ENCODE results near the gene RABGAP1L. TPM values are rescaled to one million over a fixed set of nuclear protein-coding genes. Genes with fewer than 3 reads are reported as not detected.
"Not testable (repeated sequence)": the region's sequence is repeated elsewhere in the genome, so short reads cannot be mapped to it uniquely, and the experiment has no call there.

The RABGAP1L gene
- total RNA-seq, 4 donors from 2014 or later, result 70.5 to 100 (median 92.6) TPM

DNA sequence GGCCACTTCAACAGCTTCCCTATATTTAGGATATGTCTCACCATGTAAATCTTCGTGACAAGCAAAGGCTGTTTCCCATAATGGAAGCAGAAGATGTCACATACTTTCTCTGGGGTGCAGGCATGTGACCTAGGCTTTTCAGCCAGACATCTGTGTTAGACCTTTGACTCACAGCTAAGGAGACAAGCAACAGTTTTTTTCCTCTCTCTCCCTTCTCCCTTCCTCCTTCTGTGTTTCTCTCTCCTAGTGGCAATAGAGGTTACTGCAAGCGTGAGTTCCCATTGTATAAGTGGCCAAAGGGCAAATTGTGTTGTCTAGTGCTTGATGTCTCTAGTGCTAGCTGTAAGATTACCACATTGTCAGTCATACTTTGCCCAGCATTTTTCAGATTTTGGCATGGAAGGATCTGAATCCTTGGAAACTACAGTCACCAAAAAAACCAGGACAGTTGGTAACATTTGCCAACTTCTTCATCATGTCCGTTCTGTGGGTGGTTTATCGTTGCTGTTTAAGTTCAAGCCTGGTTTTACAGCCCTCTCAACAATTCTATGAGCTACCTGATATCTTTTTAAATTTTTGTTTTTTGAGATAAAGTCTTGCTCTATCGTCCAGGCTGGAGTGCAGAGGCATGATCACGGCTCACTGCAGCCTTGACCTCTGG lies 44.4 kb upstream of the RABGAP1L start:
- Histone ChIP-seq H3K27me3 (no peaks in the 10 kb centered on the region), H3K4me1 (peaks cover 16 to 22% of the 10 kb centered on the region in 2 donors), H3K9me3 (no peaks in the 10 kb centered on the region), H3K4me3 (replicated peaks in 1 of 3) (no peak overlapping the region), H3K36me3 (no peaks in the 10 kb centered on the region), H3K27ac (no peak overlapping the region)
- intact Hi-C loops (cut with DNase I), result no loop called here
- no peak for DNase-seq
- WGBS, 2 donors, result 80 to 84% methylated on average over 6 of the region's 6 CpGs
- TF ChIP-seq POLR2A (IDR thresholded peaks at IDR 0.05), result no peak
- TF ChIP-seq, protein P1, sequence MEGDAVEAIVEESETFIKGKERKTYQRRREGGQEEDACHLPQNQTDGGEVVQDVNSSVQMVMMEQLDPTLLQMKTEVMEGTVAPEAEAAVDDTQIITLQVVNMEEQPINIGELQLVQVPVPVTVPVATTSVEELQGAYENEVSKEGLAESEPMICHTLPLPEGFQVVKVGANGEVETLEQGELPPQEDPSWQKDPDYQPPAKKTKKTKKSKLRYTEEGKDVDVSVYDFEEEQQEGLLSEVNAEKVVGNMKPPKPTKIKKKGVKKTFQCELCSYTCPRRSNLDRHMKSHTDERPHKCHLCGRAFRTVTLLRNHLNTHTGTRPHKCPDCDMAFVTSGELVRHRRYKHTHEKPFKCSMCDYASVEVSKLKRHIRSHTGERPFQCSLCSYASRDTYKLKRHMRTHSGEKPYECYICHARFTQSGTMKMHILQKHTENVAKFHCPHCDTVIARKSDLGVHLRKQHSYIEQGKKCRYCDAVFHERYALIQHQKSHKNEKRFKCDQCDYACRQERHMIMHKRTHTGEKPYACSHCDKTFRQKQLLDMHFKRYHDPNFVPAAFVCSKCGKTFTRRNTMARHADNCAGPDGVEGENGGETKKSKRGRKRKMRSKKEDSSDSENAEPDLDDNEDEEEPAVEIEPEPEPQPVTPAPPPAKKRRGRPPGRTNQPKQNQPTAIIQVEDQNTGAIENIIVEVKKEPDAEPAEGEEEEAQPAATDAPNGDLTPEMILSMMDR (IDR thresholded peaks at IDR 0.05), result peak in 5 of 6 experiments; percentile 38 to 67 (median 58)

DNA sequence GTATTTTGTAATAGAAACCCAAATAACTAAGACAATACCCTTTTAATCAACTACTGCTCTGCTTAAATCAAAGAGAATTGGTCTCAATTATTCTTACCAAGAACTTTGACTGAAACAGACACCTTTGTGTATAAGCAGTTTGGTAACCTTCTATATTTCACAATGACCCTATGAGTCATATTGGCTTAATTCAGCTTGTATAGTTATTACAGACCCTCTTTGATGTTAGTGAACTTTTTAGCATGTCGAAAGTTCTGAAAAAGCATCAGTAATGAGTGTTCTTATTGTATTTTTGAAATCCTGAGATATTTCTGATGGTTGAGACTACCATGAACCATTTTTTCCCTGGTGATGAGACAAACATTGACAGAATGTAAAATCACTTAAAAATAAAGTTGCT lies 43.3 kb upstream of the RABGAP1L start:
- TF ChIP-seq POLR2A (IDR thresholded peaks at IDR 0.05), result no peak
- TF ChIP-seq, protein P1 (IDR thresholded peaks at IDR 0.05), result no peak
- H3K4me1 ChIP-seq, result peaks cover 16 to 22% of the 10 kb centered on the region in 2 donors
- H3K9me3 ChIP-seq, result no peaks in the 10 kb centered on the region
- DNase-seq, result no peak
- WGBS, 2 donors, result 88 to 96% methylated on average over 1 of the region's 1 CpG
- H3K27me3 ChIP-seq, result no peaks in the 10 kb centered on the region
- H3K27ac ChIP-seq, result no peak overlapping the region
- intact Hi-C loops (cut with DNase I), result no loop called here
- no peak overlapping the region for H3K4me3 ChIP-seq (replicated peaks in 1 of 3)
- no peaks in the 10 kb centered on the region for H3K36me3 ChIP-seq

DNA sequence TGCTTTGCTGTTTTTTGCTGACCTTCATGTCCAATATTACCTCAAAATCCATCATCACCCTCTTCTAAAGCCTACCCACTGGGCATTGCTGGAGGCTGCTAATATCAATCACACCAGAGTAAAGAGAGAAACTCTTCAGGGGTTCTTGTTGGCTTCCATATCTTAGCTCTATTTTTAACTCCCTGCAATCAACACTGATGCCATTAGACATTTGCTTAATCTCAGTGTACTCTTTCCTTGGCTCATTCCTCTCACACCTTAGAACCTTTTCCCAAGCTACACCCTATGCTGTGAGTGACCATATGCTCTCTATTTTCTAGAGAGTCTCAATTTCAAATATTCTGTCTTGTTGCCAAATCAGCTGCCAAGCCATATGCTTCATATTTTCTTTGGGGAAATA lies 40.6 kb upstream of the RABGAP1L start:
- intact Hi-C loops (cut with DNase I), result no loop called here

DNA sequence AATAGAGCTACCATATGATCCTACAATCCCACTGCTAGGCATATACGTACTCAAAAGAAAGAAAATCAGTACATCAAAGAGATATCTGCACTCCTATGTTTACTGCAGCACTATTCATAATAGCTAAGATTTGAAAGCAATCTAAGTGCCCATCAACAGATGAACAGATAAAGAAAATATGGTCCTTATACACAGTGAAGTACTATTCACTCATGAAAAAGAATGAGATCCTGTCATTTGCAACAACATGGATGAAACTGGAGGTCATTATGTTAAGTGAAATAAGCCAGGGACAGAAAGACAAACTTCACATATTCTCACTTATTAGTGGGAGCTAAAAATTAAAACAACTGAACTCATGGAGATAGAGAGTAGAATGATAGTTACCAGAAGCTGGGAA lies 37.0 kb upstream of the RABGAP1L start:
- 95 to 98% methylated on average over 1 of the region's 1 CpG for WGBS, 2 donors
- H3K27me3 ChIP-seq; H3K4me3 ChIP-seq (replicated peaks in 1 of 3); intact Hi-C loops (cut with DNase I); DNase-seq; H3K36me3 ChIP-seq; H3K4me1 ChIP-seq; H3K9me3 ChIP-seq; H3K27ac ChIP-seq: not testable (repeated sequence)

More for the DNA sequence above, 40.6 kb upstream of the RABGAP1L start:
- H3K36me3 ChIP-seq, result no peaks in the 10 kb centered on the region
- H3K27me3 ChIP-seq, result no peaks in the 10 kb centered on the region
- no peak for TF ChIP-seq POLR2A (IDR thresholded peaks at IDR 0.05)
- TF ChIP-seq, protein P1 (IDR thresholded peaks at IDR 0.05), result no peak
- H3K4me3 ChIP-seq (replicated peaks in 1 of 3), result no peak overlapping the region
- H3K9me3 ChIP-seq, result no peaks in the 10 kb centered on the region
- peaks cover under 1 to 8% of the 10 kb centered on the region in 2 donors for H3K4me1 ChIP-seq
- no peak for DNase-seq
- no peak overlapping the region for H3K27ac ChIP-seq

DNA sequence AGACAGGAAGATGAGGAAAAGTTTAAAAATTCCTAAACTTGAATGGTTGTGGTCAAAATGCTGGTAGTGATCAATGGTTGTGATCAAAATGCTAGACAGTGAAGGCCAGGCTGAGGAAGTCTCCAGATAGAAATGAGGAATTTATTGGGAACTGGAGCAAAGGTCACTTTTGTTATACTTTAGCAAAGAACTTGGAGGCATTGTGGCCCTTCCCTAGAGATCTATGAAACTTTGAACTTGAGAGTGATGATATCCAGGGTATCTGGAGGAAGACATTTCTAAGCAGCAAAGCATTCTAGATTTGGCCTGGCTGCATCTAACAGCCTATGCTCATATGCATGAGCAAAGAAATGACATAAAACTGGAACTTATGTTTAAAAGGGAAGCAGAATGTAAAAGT lies 35.5 kb upstream of the RABGAP1L start:
- TF ChIP-seq POLR2A (IDR thresholded peaks at IDR 0.05), result no peak
- TF ChIP-seq, protein P1 (IDR thresholded peaks at IDR 0.05), result no peak
- Histone ChIP-seq H3K4me3 (replicated peaks in 1 of 3) (no peak overlapping the region), H3K36me3 (no peaks in the 10 kb centered on the region), H3K27ac (no peak overlapping the region), H3K27me3 (no peaks in the 10 kb centered on the region), H3K4me1 (no peaks in the 10 kb centered on the region), H3K9me3 (no peaks in the 10 kb centered on the region)
- intact Hi-C loops (cut with DNase I), result no loop called here
- DNase-seq, result no peak

DNA sequence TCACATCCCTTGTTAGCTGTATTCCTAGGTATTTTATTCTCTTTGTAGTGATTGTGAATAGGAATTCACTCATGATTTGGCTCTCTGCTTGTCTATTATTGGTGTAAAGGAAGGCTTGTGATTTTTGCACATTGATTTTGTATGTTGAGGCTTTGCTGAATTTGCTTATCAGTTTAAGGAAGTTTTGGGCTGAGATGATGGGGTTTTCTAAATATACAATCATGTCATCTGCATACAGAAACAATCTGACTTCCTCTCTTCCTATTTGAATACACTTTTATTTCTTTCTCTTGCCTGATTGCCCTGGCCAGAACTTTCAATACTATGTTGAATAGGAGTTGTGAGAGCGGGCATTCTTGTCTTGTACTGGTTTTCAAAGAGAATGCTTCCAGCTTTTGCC lies 32.1 kb upstream of the RABGAP1L start:
- intact Hi-C loops (cut with DNase I); H3K4me3 ChIP-seq (replicated peaks in 1 of 3); H3K9me3 ChIP-seq; H3K4me1 ChIP-seq; H3K27me3 ChIP-seq; H3K27ac ChIP-seq; H3K36me3 ChIP-seq; DNase-seq: not testable (repeated sequence)
- WGBS, 2 donors, result 31 to 87% methylated on average over 1 of the region's 1 CpG

Measured in thyroid gland (tissue), 4 donors.